Measurements from ENCODE around the gene VSTM2L.

- TF ChIP-seq CTCF (IDR thresholded peaks at IDR 0.05) (no peak), ZFX (IDR thresholded peaks at IDR 0.05; ENCODE audit: borderline replicate concordance) (no peak)
Observed at GRCh38 chr20:37943033-37943432, 40.1 kb downstream of the VSTM2L start.

Measured in 22Rv1 (cell line).